ENCODE results near the gene RNASE7. TPM values are rescaled to one million over a fixed set of nuclear protein-coding genes. Genes with fewer than 3 reads are reported as not detected.

RNASE7 gene
- polyA plus RNA-seq (2012; rRNA removed) = not detected in 2 replicates
- polyA plus RNA-seq (2012; cell fraction: cytosol; rRNA removed) = 0.03 TPM in 1 of 2 replicates, not detected in the other
- polyA plus RNA-seq (2012; cell fraction: nucleus; rRNA removed) = not detected in 2 replicates

- Histone ChIP-seq H3K9me2 (no peaks in the 10 kb centered on the region), H2AFZ (ENCODE audit: low read depth) (no peak within 1 kb of the TSS), H3K27me3 (ENCODE audit: insufficient read depth) (no peaks in the 10 kb centered on the region), H3K4me2 (no peak within 1 kb of the TSS), H3F3A (replicated peaks; ENCODE audit: insufficient read depth) (no peaks in the 10 kb centered on the region), H3K9me3 (no peaks in the 10 kb centered on the region), H3K4me1 (ENCODE audit: control insufficient read depth in 1 of 2, insufficient read depth in 2 of 2, low read depth in 1 of 2, low read length in 1 of 2) (peaks cover 13 to 20% of the 10 kb centered on the region in 2 experiments; a peak in 3 of 4 replicates), H3K79me2 (ENCODE audit: insufficient read depth) (no peaks in the 10 kb centered on the region), H3K4me3 (ENCODE audit: low read depth in 2 of 2, low read length in 1 of 2) (no peak within 1 kb of the TSS), H3K9ac (no peak within 1 kb of the TSS), H3K36me3 (replicated peaks in 1 of 2; ENCODE audit: control insufficient read depth in 1 of 2, insufficient read depth in 2 of 2, low read length in 1 of 2) (no peaks in the 10 kb centered on the region), H3K27ac (ENCODE audit: low read depth in 2 of 2, low read length in 1 of 2) (no peak within 1 kb of the TSS), H4K20me1 (ENCODE audit: insufficient read depth) (no peaks in the 10 kb centered on the region)
- no peak for DNase-seq
- POLR2A ChIA-PET = interaction anchor here (2.2 kb wide), 1 partner anchor 27 kb away, joined by 9 read pairs; no protein-coding TSS in a partner anchor
- CTCF ChIA-PET = interaction anchor here (3.2 to 7.0 kb wide), 3 partner anchors 24 to 62 kb away, joined by 22 to 248 read pairs (median 25); partner anchors contain the start of gene NDRG2
- 57% methylated on average over 10 of the region's 11 CpGs for WGBS (ENCODE audit: low lambda C conversion rate)
- TF ChIP-seq POLR2AphosphoS5 (IDR thresholded peaks at IDR 0.05; ENCODE audit: low read depth, low read length) (no peak), NFIC (IDR thresholded peaks at IDR 0.05; ENCODE audit: borderline replicate concordance) (peak; percentile 57; the same call in 1 of the 2 replicates), JUND (IDR thresholded peaks at IDR 0.05) (peak; percentile 71), SIN3A (IDR thresholded peaks at IDR 0.05; ENCODE audit: borderline replicate concordance, low read depth, low read length) (no peak), GABPA (IDR thresholded peaks at IDR 0.05; ENCODE audit: low read depth) (no peak), ZBTB33 (IDR thresholded peaks at IDR 0.05; ENCODE audit: borderline replicate concordance, low read depth) (no peak), TEAD4 (IDR thresholded peaks at IDR 0.05; ENCODE audit: borderline replicate concordance, insufficient read depth) (no peak), MEF2A (IDR thresholded peaks at IDR 0.05; ENCODE audit: borderline replicate concordance, low read depth) (no peak), TAF1 (IDR thresholded peaks at IDR 0.05; ENCODE audit: borderline replicate concordance, low read depth, low read length) (no peak), REST (IDR thresholded peaks at IDR 0.05; ENCODE audit: low read depth, low read length) (no peak), SMC3 (IDR thresholded peaks at IDR 0.05; ENCODE audit: low read depth, low read length) (no peak), GATA2 (CRISPR knock-in tag; IDR thresholded peaks at IDR 0.05) (no peak), FOSL2 (IDR thresholded peaks at IDR 0.05; ENCODE audit: borderline replicate concordance, low read depth) (peak; percentile 68; the same call in 1 of the 2 replicates), TCF12 (IDR thresholded peaks at IDR 0.05) (peak; percentile 57; the same call in 1 of the 2 replicates)
- TF ChIP-seq, protein P1, sequence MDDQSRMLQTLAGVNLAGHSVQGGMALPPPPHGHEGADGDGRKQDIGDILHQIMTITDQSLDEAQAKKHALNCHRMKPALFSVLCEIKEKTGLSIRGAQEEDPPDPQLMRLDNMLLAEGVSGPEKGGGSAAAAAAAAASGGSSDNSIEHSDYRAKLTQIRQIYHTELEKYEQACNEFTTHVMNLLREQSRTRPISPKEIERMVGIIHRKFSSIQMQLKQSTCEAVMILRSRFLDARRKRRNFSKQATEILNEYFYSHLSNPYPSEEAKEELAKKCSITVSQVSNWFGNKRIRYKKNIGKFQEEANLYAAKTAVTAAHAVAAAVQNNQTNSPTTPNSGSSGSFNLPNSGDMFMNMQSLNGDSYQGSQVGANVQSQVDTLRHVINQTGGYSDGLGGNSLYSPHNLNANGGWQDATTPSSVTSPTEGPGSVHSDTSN (IDR thresholded peaks at IDR 0.05) = peak; percentile 50
- TF ChIP-seq, protein P2, sequence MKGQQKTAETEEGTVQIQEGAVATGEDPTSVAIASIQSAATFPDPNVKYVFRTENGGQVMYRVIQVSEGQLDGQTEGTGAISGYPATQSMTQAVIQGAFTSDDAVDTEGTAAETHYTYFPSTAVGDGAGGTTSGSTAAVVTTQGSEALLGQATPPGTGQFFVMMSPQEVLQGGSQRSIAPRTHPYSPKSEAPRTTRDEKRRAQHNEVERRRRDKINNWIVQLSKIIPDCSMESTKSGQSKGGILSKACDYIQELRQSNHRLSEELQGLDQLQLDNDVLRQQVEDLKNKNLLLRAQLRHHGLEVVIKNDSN (IDR thresholded peaks at IDR 0.05; ENCODE audit: borderline replicate concordance, low read depth) = peak; percentile 40; the same call in 1 of the 2 replicates
- TF ChIP-seq, protein P3, sequence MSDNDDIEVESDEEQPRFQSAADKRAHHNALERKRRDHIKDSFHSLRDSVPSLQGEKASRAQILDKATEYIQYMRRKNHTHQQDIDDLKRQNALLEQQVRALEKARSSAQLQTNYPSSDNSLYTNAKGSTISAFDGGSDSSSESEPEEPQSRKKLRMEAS (IDR thresholded peaks at IDR 0.05; ENCODE audit: low read depth) = peak; percentile 83
These were observed at the start of gene RNASE7 for GRCh38 chr14:21041676-21042433. TSS of gene RNASE7 (plus strand) at chr14:21042362. CDS start at chr14:21042993, 631 bp downstream.
